ENCODE results near the gene WDHD1. TPM values are rescaled to one million over a fixed set of nuclear protein-coding genes. Genes with fewer than 3 reads are reported as not detected.
"Not testable (repeated sequence)": the region's sequence is repeated elsewhere in the genome, so short reads cannot be mapped to it uniquely, and the experiment has no call there.

Gene WDHD1
- total RNA-seq, 3 donors from 2014 or later = 40.6 to 47.8 (median 43.1) TPM

DNA sequence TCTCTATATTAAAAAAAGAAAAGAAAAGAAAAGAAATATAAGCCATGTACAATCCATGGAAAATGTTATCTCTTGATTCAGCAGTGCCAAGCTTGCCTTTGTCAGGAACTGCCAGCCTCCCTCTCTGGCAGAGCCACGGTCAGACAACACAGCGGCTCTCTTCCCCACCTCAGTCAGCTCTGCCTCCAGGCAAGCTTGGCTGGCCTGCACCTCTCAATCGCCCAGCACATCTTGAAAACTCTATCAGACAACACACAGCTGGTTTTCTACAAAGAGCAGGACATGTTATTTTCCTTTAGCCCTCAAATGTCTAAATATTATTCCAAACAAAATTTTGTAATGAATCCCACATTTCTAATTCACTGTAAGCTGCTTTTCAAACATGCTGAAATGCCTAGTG, 104.3 kb downstream of the WDHD1 start:
- Mint-ChIP-seq H3K36me3 (ENCODE audit: insufficient read depth) (no peaks in the 10 kb centered on the region), H3K27me3 (ENCODE audit: low read depth) (no peaks in the 10 kb centered on the region), H3K4me1 (ENCODE audit: low read depth) (no peaks in the 10 kb centered on the region), H3K9me3 (no peaks in the 10 kb centered on the region), H3K4me3 (no peak overlapping the region)
- no peak for DNase-seq
- no peak for ATAC-seq

DNA sequence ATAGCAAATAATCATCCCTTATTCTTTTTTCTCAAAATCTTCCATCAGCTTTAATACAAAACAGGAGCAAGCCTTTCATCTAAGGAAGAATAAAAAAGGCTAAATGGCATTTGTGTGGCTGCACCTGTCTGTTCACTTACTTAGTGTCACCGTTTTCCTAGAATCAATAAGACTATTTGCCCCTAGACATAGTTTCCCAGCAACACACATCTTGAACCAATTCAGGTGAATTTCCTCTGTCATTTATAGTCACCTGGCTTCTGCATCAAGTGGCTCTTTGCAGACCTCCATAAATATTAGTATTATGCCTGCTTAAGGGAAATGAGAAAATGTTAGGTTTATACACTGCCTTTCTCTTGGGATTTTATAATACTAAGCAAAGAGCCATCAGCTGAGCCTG, 106.8 kb downstream of the WDHD1 start:
- DNase-seq (no peak), ATAC-seq (no peak)
- H3K4me3 Mint-ChIP-seq = no peak overlapping the region
- H3K27me3 Mint-ChIP-seq (ENCODE audit: low read depth) = no peaks in the 10 kb centered on the region
- no peaks in the 10 kb centered on the region for H3K9me3 Mint-ChIP-seq
- H3K36me3 Mint-ChIP-seq (ENCODE audit: insufficient read depth) = no peaks in the 10 kb centered on the region
- no peaks in the 10 kb centered on the region for H3K4me1 Mint-ChIP-seq (ENCODE audit: low read depth)

- H3K9me3 Mint-ChIP-seq = no peaks in the 10 kb centered on the region
- H3K4me1 Mint-ChIP-seq (ENCODE audit: low read depth) = no peaks in the 10 kb centered on the region
- ATAC-seq (no peak), DNase-seq (no peak)
- H3K4me3 Mint-ChIP-seq = no peak overlapping the region
- H3K36me3 Mint-ChIP-seq (ENCODE audit: insufficient read depth) = no peaks in the 10 kb centered on the region
- H3K27me3 Mint-ChIP-seq (ENCODE audit: low read depth) = no peaks in the 10 kb centered on the region
These were observed 107.6 kb downstream of the WDHD1 start for GRCh38 chr14:54919330-54919729.

- DNase-seq (no peak), ATAC-seq (no peak)
- H3K36me3 Mint-ChIP-seq (ENCODE audit: insufficient read depth) = no peaks in the 10 kb centered on the region
- H3K27me3 Mint-ChIP-seq (ENCODE audit: low read depth) = no peaks in the 10 kb centered on the region
- H3K4me3 Mint-ChIP-seq = no peak overlapping the region
- H3K4me1 Mint-ChIP-seq (ENCODE audit: low read depth) = no peaks in the 10 kb centered on the region
- no peaks in the 10 kb centered on the region for H3K9me3 Mint-ChIP-seq
These were observed 108.5 kb downstream of the WDHD1 start for GRCh38 chr14:54918427-54918826.

- H3K27me3 Mint-ChIP-seq (ENCODE audit: low read depth) = no peaks in the 10 kb centered on the region
- ATAC-seq (no peak), DNase-seq (no peak)
- no peak overlapping the region for H3K4me3 Mint-ChIP-seq
- no peaks in the 10 kb centered on the region for H3K36me3 Mint-ChIP-seq (ENCODE audit: insufficient read depth)
- no peaks in the 10 kb centered on the region for H3K9me3 Mint-ChIP-seq
- H3K4me1 Mint-ChIP-seq (ENCODE audit: low read depth) = no peaks in the 10 kb centered on the region
These were observed 110.8 kb downstream of the WDHD1 start for GRCh38 chr14:54916101-54916500.

DNA sequence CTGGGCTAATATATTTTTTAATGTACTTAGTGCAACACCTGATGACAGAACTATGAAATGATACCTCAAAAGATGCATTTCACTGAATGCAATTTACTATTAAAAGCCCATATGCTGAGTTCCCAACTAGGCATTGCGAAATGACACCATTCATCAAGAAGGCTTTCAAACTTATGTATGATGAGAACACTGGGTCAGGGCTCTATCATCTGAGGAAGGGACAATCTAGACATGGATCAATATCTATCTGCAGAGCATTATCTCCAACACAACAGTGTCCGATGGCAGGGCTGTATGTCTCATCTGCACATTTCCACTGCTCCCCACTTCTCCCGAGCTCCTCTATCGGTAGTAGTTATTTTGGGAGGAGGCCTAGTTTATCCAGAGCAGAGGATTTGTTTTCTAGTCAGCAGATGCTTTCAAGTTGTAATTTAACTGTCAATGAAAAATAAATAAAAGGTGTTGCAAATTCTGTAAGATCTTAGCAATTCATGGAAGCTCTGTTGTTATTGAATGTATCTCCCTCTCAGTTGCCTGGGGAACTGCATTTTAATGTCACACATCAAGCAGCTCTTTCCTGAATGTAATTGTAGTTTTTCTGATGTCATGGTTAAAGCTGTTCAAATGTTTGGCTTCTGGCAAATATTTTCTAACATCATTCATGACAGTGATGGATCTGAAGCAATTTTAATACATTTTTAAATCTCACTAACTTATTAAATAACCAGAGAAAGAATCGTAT, 116.9 kb downstream of the WDHD1 start:
- DNase-seq (no peak), ATAC-seq (no peak)
- Mint-ChIP-seq H3K4me3 (no peak overlapping the region), H3K27me3 (ENCODE audit: low read depth) (no peaks in the 10 kb centered on the region), H3K9me3 (no peaks in the 10 kb centered on the region), H3K4me1 (ENCODE audit: low read depth) (peaks cover 15% of the 10 kb centered on the region), H3K36me3 (ENCODE audit: insufficient read depth) (no peaks in the 10 kb centered on the region)

- not testable (repeated sequence) for DNase-seq; H3K9me3 Mint-ChIP-seq; H3K4me3 Mint-ChIP-seq; H3K27me3 Mint-ChIP-seq (ENCODE audit: low read depth); H3K36me3 Mint-ChIP-seq (ENCODE audit: insufficient read depth); ATAC-seq
- peaks cover 15% of the 10 kb centered on the region for H3K4me1 Mint-ChIP-seq (ENCODE audit: low read depth)
These were observed 117.9 kb downstream of the WDHD1 start for GRCh38 chr14:54908973-54909372.

DNA sequence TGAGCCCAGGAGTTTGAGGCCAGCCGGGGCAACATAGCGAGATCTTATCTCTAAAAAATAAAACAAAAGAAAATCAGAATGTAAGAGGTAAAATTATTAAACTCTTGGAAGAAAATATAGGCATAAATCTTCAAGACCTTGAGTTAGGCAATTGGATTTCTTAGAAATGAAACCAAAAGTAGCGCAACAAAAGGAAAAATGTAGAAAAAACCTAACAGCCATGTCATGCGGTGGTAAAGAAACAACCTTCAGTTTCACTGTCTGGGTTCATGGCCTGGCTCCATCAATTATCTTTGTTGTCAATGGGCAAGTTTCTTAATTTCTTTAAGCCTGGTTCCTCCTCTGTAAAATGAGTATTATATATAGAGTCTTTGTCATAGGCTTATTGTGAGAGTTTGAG, 118.7 kb downstream of the WDHD1 start:
- no peak for DNase-seq

GRCh38 chr14:54906075-54906474, 120.8 kb downstream of the WDHD1 start:
- Mint-ChIP-seq H3K4me1 (ENCODE audit: low read depth) (peaks cover 20% of the 10 kb centered on the region), H3K36me3 (ENCODE audit: insufficient read depth) (no peaks in the 10 kb centered on the region), H3K27me3 (ENCODE audit: low read depth) (no peaks in the 10 kb centered on the region), H3K9me3 (no peaks in the 10 kb centered on the region), H3K4me3 (no peak overlapping the region)
- no peak for ATAC-seq
- DNase-seq = no peak

More for the DNA sequence above, 118.7 kb downstream of the WDHD1 start:
- Mint-ChIP-seq H3K36me3 (ENCODE audit: insufficient read depth) (no peaks in the 10 kb centered on the region), H3K4me3 (peak overlapping the region; percentile 51), H3K4me1 (ENCODE audit: low read depth) (peaks cover 17% of the 10 kb centered on the region), H3K9me3 (no peaks in the 10 kb centered on the region), H3K27me3 (ENCODE audit: low read depth) (no peaks in the 10 kb centered on the region)
- peak; percentile 58 to 76 for ATAC-seq

GRCh38 chr14:54902521-54903420, 124.1 kb downstream of the WDHD1 start, which contains the start of gene GCH1:
Gene GCH1, minus strand, starts transcription at chr14:54902826. Its CDS starts 163 bp downstream, at chr14:54902663.
- no peaks in the 10 kb centered on the region for H3K9me3 Mint-ChIP-seq
- ATAC-seq (peak; percentile 87 to 91), DNase-seq (peak; percentile 67)
- no peaks in the 10 kb centered on the region for H3K27me3 Mint-ChIP-seq (ENCODE audit: low read depth)
- H3K4me1 Mint-ChIP-seq (ENCODE audit: low read depth) = peaks cover 27% of the 10 kb centered on the region
- peaks cover 3% of the 10 kb centered on the region for H3K36me3 Mint-ChIP-seq (ENCODE audit: insufficient read depth)
- peak within 1 kb of the TSS; percentile 87 for H3K4me3 Mint-ChIP-seq

- peak; percentile 70 to 72 for ATAC-seq
- DNase-seq = peak; percentile 66
- peaks cover 28% of the 10 kb centered on the region for H3K4me1 Mint-ChIP-seq (ENCODE audit: low read depth)
- no peaks in the 10 kb centered on the region for H3K27me3 Mint-ChIP-seq (ENCODE audit: low read depth)
- no peaks in the 10 kb centered on the region for H3K9me3 Mint-ChIP-seq
- H3K4me3 Mint-ChIP-seq = peak overlapping the region; percentile 87
- peaks cover 3% of the 10 kb centered on the region for H3K36me3 Mint-ChIP-seq (ENCODE audit: insufficient read depth)
These were observed 124.8 kb downstream of the WDHD1 start for GRCh38 chr14:54902143-54902520.

DNA sequence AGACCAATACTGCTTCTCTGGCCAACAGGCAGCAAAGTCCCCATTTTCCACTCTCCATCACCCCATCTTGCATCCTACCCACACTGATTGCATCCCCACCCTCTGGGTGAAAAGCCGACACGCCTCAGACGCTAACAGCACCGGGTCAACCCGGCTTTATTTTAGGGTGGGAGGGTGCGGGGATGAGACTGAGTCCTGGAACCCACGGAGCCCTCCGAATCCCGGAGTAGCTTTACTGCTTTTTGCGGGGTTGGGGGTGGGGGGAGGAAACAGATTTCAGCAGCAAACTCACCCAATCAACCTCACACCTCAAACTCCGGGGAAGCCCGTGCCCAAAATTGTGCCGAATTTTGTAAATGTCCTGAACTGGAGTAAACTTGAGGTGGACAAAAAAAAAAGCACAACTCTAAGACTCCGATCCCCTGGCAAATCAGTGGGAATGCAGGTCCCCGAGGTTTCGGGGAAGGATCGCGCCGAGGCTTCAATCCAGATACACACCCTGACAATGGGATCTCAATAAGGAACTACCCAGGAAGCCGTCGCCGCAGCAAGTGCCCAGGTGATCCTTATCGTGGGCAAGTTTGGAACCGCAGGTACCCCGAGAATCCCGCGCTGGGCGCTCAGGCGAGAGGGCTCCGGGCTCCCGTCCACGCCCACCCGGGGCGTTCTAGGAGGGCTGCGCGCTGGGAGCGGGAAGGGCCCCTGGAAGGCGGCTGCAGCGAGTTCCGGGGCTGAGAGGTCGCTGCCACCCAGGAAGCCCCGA, 125.3 kb downstream of the WDHD1 start:
- ATAC-seq (no peak), DNase-seq (no peak)
- peaks cover 3% of the 10 kb centered on the region for H3K36me3 Mint-ChIP-seq (ENCODE audit: insufficient read depth)
- no peaks in the 10 kb centered on the region for H3K27me3 Mint-ChIP-seq (ENCODE audit: low read depth)
- peaks cover 25% of the 10 kb centered on the region for H3K4me1 Mint-ChIP-seq (ENCODE audit: low read depth)
- H3K4me3 Mint-ChIP-seq = peak overlapping the region; percentile 87
- H3K9me3 Mint-ChIP-seq = no peaks in the 10 kb centered on the region

GRCh38 chr14:54899573-54899972, 127.3 kb downstream of the WDHD1 start:
- H3K9me3 Mint-ChIP-seq = no peaks in the 10 kb centered on the region
- H3K4me1 Mint-ChIP-seq (ENCODE audit: low read depth) = peaks cover 33% of the 10 kb centered on the region
- no peak for ATAC-seq
- no peak for DNase-seq
- H3K4me3 Mint-ChIP-seq = no peak overlapping the region
- H3K27me3 Mint-ChIP-seq (ENCODE audit: low read depth) = no peaks in the 10 kb centered on the region
- H3K36me3 Mint-ChIP-seq (ENCODE audit: insufficient read depth) = peaks cover 3% of the 10 kb centered on the region

All from activated T-cell treated with anti-CD3 and anti-CD28 coated beads, Interleukin-2, amount 50 U/mL, for 4 hours (primary cell).